ENCODE data around the gene ATP6V1E1. TPM values are rescaled to one million over a fixed set of nuclear protein-coding genes. Genes with fewer than 3 reads are reported as not detected.

The ATP6V1E1 gene
- total and polyA plus RNA-seq, 9 of the 15 experiments (the other 6 are each of a cell fraction or from before 2014, with no cell fraction given): 122 to 249 (median 179) TPM

GRCh38 chr22:17633217-17633997, 4.9 kb upstream of the ATP6V1E1 start (continued):
- TF ChIP-seq RBBP5 (IDR thresholded peaks at IDR 0.05; ENCODE audit: borderline replicate concordance, insufficient read depth, low read length, poor library complexity, severe bottlenecking) (peak; percentile 60), MAFG (tag; conservative IDR thresholded peaks at IDR 0.05) (peak; percentile 92), MAFF (IDR thresholded peaks at IDR 0.05; ENCODE audit: low read length) (peak; percentile 90), GABPA (tag; conservative IDR thresholded peaks at IDR 0.05; ENCODE audit: low read depth) (no peak), ZNF644 (tag; IDR thresholded peaks at IDR 0.05; ENCODE audit: low read depth) (peak; percentile 46), MED1 (CRISPR knock-in tag; IDR thresholded peaks at IDR 0.05; ENCODE audit: borderline replicate concordance) (no peak), ZSCAN32 (CRISPR knock-in tag; IDR thresholded peaks at IDR 0.05) (no peak), HDAC3 (IDR thresholded peaks at IDR 0.05; ENCODE audit: borderline replicate concordance, partially characterized antibody) (peak; percentile 77), ZNF232 (CRISPR knock-in tag; IDR thresholded peaks at IDR 0.05) (no peak), SMAD4 (CRISPR knock-in tag; conservative IDR thresholded peaks at IDR 0.05) (0 out of 2 replicates have a peak, but pooled peaks have one; percentile 36), FOXK2 (conservative IDR thresholded peaks at IDR 0.05 in 1 of 2, IDR thresholded peaks at IDR 0.05 in 1 of 2; ENCODE audit: low read depth in 2 of 2) (peak; percentile 69 to 75; a peak in 3 of 4 replicates), ERF (CRISPR knock-in tag; IDR thresholded peaks at IDR 0.05) (no peak), ZNF551 (CRISPR knock-in tag; IDR thresholded peaks at IDR 0.05) (no peak), CCAR2 (IDR thresholded peaks at IDR 0.05; ENCODE audit: low read depth, low read length) (no peak), TRIM24 (IDR thresholded peaks at IDR 0.05) (no peak)
- TF ChIP-seq, protein P1, sequence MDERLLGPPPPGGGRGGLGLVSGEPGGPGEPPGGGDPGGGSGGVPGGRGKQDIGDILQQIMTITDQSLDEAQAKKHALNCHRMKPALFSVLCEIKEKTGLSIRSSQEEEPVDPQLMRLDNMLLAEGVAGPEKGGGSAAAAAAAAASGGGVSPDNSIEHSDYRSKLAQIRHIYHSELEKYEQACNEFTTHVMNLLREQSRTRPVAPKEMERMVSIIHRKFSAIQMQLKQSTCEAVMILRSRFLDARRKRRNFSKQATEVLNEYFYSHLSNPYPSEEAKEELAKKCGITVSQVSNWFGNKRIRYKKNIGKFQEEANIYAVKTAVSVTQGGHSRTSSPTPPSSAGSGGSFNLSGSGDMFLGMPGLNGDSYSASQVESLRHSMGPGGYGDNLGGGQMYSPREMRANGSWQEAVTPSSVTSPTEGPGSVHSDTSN (CRISPR knock-in tag; IDR thresholded peaks at IDR 0.05; ENCODE audit: low read depth): no peak
- TF ChIP-seq, protein P1 (tag; conservative IDR thresholded peaks at IDR 0.05; ENCODE audit: low read depth): peak; percentile 55; the same call in 1 of the 2 replicates
